Measurements from ENCODE around the gene BMPR1A. TPM values are rescaled to one million over a fixed set of nuclear protein-coding genes. Genes with fewer than 3 reads are reported as not detected.
A peak's percentile ranks its signal among the peaks of the same experiment; 100 is the strongest.

Gene BMPR1A
- total and polyA plus RNA-seq, 9 of the 15 experiments (the other 6 are each of a cell fraction or from before 2014, with no cell fraction given) = 1.6 to 17.5 (median 9.1) TPM

DNA sequence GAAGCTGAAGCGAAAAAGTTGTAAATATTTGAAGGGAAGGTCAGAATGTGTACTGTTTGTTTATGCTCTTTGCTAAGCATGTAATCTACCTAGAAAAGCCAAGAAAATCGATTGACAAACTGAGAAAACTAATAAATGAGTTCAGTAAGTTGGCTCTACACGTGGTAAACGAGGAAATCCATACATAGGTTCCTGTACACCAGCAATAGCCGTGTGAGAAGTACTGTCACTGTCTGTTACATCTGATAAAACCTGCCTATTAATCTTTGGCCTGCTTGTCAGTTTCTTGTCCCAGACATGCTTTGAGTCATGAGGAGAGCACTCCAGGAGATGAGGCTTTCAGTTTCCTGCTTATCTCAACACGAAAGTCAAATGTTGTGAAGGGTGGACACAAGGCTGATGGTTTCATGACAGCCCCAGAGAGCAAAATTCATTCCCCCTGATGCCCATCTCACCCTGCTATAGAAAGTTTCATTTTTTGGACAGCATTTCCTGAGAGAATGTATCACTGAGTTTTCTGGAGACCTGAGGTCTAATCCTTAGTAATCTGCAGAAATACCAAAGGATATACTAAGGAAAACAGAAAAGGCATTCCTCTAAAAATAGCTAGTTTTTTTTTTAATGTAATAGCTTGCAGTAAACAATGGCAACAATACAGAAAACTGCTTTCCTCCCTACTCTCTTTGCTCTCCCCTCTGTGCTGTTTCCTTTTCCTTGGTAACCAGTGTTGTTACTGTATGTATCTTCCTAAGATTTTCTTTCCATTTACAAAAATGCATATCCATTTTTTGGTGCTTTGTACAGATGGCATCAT, 18.8 kb downstream of the BMPR1A start (continued):
- TF ChIP-seq, protein P1, sequence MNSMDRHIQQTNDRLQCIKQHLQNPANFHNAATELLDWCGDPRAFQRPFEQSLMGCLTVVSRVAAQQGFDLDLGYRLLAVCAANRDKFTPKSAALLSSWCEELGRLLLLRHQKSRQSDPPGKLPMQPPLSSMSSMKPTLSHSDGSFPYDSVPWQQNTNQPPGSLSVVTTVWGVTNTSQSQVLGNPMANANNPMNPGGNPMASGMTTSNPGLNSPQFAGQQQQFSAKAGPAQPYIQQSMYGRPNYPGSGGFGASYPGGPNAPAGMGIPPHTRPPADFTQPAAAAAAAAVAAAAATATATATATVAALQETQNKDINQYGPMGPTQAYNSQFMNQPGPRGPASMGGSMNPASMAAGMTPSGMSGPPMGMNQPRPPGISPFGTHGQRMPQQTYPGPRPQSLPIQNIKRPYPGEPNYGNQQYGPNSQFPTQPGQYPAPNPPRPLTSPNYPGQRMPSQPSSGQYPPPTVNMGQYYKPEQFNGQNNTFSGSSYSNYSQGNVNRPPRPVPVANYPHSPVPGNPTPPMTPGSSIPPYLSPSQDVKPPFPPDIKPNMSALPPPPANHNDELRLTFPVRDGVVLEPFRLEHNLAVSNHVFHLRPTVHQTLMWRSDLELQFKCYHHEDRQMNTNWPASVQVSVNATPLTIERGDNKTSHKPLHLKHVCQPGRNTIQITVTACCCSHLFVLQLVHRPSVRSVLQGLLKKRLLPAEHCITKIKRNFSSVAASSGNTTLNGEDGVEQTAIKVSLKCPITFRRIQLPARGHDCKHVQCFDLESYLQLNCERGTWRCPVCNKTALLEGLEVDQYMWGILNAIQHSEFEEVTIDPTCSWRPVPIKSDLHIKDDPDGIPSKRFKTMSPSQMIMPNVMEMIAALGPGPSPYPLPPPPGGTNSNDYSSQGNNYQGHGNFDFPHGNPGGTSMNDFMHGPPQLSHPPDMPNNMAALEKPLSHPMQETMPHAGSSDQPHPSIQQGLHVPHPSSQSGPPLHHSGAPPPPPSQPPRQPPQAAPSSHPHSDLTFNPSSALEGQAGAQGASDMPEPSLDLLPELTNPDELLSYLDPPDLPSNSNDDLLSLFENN (IDR thresholded peaks at IDR 0.05; ENCODE audit: low read depth in 2 of 2, low read length in 2 of 2) = no peak
- TF ChIP-seq MEF2D (tag; conservative IDR thresholded peaks at IDR 0.05; ENCODE audit: low read depth) (no peak), FUS (optimal IDR thresholded peaks at IDR 0.05; ENCODE audit: low read depth, low read length) (no peak), ZNF316 (IDR thresholded peaks at IDR 0.05) (no peak), MECOM (CRISPR knock-in tag; IDR thresholded peaks at IDR 0.05) (peak; percentile 98), ZNF324 (CRISPR knock-in tag; IDR thresholded peaks at IDR 0.05) (no peak), FIP1L1 (IDR thresholded peaks at IDR 0.05; ENCODE audit: low read depth, low read length, poor library complexity, severe bottlenecking) (no peak), MXI1 (IDR thresholded peaks at IDR 0.05; ENCODE audit: low read depth, low read length) (peak; percentile 73; the same call in 1 of the 2 replicates), POLR2AphosphoS5 (IDR thresholded peaks at IDR 0.05; ENCODE audit: control insufficient read depth, insufficient read depth, low read depth, low read length) (peak; percentile 62), KHSRP (IDR thresholded peaks at IDR 0.05) (no peak)
- TF ChIP-seq, protein P2, sequence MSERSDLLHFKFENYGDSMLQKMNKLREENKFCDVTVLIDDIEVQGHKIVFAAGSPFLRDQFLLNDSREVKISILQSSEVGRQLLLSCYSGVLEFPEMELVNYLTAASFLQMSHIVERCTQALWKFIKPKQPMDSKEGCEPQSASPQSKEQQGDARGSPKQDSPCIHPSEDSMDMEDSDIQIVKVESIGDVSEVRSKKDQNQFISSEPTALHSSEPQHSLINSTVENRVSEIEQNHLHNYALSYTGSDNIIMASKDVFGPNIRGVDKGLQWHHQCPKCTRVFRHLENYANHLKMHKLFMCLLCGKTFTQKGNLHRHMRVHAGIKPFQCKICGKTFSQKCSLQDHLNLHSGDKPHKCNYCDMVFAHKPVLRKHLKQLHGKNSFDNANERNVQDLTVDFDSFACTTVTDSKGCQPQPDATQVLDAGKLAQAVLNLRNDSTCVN (CRISPR knock-in tag; IDR thresholded peaks at IDR 0.05) = no peak
- TF ChIP-seq, protein P3, sequence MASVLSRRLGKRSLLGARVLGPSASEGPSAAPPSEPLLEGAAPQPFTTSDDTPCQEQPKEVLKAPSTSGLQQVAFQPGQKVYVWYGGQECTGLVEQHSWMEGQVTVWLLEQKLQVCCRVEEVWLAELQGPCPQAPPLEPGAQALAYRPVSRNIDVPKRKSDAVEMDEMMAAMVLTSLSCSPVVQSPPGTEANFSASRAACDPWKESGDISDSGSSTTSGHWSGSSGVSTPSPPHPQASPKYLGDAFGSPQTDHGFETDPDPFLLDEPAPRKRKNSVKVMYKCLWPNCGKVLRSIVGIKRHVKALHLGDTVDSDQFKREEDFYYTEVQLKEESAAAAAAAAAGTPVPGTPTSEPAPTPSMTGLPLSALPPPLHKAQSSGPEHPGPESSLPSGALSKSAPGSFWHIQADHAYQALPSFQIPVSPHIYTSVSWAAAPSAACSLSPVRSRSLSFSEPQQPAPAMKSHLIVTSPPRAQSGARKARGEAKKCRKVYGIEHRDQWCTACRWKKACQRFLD (CRISPR knock-in tag; IDR thresholded peaks at IDR 0.05) = no peak
- TF ChIP-seq, protein P4, sequence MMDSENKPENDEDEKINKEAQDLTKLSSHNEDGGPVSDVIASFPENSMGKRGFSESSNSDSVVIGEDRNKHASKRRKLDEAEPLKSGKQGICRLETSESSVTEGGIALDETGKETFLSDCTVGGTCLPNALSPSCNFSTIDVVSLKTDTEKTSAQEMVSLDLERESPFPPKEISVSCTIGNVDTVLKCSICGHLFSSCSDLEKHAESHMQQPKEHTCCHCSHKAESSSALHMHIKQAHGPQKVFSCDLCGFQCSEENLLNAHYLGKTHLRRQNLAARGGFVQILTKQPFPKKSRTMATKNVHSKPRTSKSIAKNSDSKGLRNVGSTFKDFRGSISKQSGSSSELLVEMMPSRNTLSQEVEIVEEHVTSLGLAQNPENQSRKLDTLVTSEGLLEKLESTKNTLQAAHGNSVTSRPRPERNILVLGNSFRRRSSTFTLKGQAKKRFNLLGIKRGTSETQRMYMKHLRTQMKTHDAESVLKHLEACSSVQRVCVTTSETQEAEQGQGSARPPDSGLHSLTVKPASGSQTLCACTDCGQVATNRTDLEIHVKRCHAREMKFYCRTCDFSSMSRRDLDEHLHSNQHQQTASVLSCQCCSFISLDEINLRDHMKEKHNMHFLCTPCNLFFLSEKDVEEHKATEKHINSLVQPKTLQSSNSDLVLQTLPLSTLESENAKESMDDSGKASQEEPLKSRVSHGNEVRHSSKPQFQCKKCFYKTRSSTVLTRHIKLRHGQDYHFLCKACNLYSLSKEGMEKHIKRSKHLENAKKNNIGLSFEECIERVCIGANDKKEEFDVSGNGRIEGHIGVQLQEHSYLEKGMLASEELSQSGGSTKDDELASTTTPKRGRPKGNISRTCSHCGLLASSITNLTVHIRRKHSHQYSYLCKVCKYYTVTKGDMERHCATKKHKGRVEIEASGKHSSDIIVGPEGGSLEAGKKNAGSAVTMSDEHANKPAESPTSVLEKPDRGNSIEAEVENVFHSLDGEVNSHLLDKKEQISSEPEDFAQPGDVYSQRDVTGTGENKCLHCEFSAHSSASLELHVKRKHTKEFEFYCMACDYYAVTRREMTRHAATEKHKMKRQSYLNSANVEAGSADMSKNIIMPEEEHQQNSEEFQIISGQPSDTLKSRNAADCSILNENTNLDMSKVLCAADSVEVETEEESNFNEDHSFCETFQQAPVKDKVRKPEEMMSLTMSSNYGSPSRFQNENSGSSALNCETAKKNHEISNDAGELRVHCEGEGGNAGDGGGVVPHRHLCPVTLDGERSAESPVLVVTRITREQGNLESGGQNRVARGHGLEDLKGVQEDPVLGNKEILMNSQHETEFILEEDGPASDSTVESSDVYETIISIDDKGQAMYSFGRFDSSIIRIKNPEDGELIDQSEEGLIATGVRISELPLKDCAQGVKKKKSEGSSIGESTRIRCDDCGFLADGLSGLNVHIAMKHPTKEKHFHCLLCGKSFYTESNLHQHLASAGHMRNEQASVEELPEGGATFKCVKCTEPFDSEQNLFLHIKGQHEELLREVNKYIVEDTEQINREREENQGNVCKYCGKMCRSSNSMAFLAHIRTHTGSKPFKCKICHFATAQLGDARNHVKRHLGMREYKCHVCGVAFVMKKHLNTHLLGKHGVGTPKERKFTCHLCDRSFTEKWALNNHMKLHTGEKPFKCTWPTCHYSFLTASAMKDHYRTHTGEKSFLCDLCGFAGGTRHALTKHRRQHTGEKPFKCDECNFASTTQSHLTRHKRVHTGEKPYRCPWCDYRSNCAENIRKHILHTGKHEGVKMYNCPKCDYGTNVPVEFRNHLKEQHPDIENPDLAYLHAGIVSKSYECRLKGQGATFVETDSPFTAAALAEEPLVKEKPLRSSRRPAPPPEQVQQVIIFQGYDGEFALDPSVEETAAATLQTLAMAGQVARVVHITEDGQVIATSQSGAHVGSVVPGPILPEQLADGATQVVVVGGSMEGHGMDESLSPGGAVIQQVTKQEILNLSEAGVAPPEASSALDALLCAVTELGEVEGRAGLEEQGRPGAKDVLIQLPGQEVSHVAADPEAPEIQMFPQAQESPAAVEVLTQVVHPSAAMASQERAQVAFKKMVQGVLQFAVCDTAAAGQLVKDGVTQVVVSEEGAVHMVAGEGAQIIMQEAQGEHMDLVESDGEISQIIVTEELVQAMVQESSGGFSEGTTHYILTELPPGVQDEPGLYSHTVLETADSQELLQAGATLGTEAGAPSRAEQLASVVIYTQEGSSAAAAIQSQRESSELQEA (IDR thresholded peaks at IDR 0.05; ENCODE audit: low read depth) = no peak

Data from K562 (cell line).